Frontal cortex (tissue), 4 donors: ENCODE measurements around the gene VDAC1. TPM values are rescaled to one million over a fixed set of nuclear protein-coding genes. Genes with fewer than 3 reads are reported as not detected.
"Not testable (repeated sequence)": the region's sequence is repeated elsewhere in the genome, so short reads cannot be mapped to it uniquely, and the experiment has no call there.

Experiments used
- DNase-seq, 2 donors: peaks; one replicate each; pipeline ENCODE4 v3.0.0; 2012; ENCODE audit warnings: low spot score in 2 of 2
- FAIRE-seq: peaks from 2 replicates; lab custom pipeline; 2012; peaks lifted over from hg19 to GRCh38; lab: Jason Lieb, UNC
- total RNA-seq: library from RNA; depleted of rRNA; stranded (reverse); fragments of >200 nt; gene quantifications from one replicate; pipeline ENCODE4 v1.2.3, GENCODE V29; 2014
- donor health status: control.
- donor health status: control.
- donor health status: control.

Gene VDAC1
- total RNA-seq, 1 donor from 2014 or later, result 244 TPM

GRCh38 chr5:133947431-133947841, 57.3 kb downstream of the VDAC1 start:
- no peak for FAIRE-seq

GRCh38 chr5:133945568-133945967, 59.2 kb downstream of the VDAC1 start:
- FAIRE-seq, result no peak
- no peak for DNase-seq

More at GRCh38 chr5:133947431-133947841, 57.3 kb downstream of the VDAC1 start:
- DNase-seq, result no peak

GRCh38 chr5:133944263-133945185, 60.3 kb downstream of the VDAC1 start:
- FAIRE-seq, result no peak
- DNase-seq, result peak in 1 of 2 donors; percentile 54

- DNase-seq (no peak), FAIRE-seq (no peak)
Measured at GRCh38 chr5:133943475-133943817, 61.3 kb downstream of the VDAC1 start.

GRCh38 chr5:133942614-133943474, 61.9 kb downstream of the VDAC1 start:
- DNase-seq (no peak), FAIRE-seq (no peak)

GRCh38 chr5:133941456-133942196, 63.1 kb downstream of the VDAC1 start:
- DNase-seq (no peak), FAIRE-seq (no peak)

GRCh38 chr5:133939668-133940067, 65.1 kb downstream of the VDAC1 start:
- FAIRE-seq (no peak), DNase-seq (no peak)

- no peak for FAIRE-seq
- no peak for DNase-seq
Measured at GRCh38 chr5:133938929-133939328, 65.8 kb downstream of the VDAC1 start.

GRCh38 chr5:133938039-133938821, 66.5 kb downstream of the VDAC1 start:
- DNase-seq, result no peak
- no peak for FAIRE-seq

GRCh38 chr5:133937628-133938027, 67.1 kb downstream of the VDAC1 start:
- not testable (repeated sequence) for DNase-seq, FAIRE-seq

GRCh38 chr5:133936651-133937015, 68.1 kb downstream of the VDAC1 start:
- no peak for FAIRE-seq

GRCh38 chr5:133935991-133936650, 68.7 kb downstream of the VDAC1 start:
- FAIRE-seq, DNase-seq: not testable (repeated sequence)

More at GRCh38 chr5:133936651-133937015, 68.1 kb downstream of the VDAC1 start:
- DNase-seq, result no peak

GRCh38 chr5:133935667-133935940, 69.2 kb downstream of the VDAC1 start:
- DNase-seq, result no peak
- no peak for FAIRE-seq

GRCh38 chr5:133934822-133935666, 69.7 kb downstream of the VDAC1 start:
- FAIRE-seq (no peak), DNase-seq (no peak)

- FAIRE-seq, result no peak
- DNase-seq, result no peak
Measured at GRCh38 chr5:133934311-133934710, 70.5 kb downstream of the VDAC1 start.

- no peak for FAIRE-seq
- DNase-seq, result no peak
Measured at GRCh38 chr5:133933670-133934295, 71.0 kb downstream of the VDAC1 start.

- FAIRE-seq, result no peak
- DNase-seq, result no peak
Measured at GRCh38 chr5:133933169-133933509, 71.6 kb downstream of the VDAC1 start.
